Esophagus squamous epithelium (tissue), 4 donors: ENCODE results near the gene RPL12.

ENCODE experiments used
- CTCF ChIP-seq, 6 experiments: fragments of 450-650 bp in 4 of 6; fragments of 200-600 bp in 2 of 6; sonication (generic) in 2 of 6; IDR thresholded peaks; one replicate each; pipeline ENCODE4 v1.5.1; 2016 to 2019; ENCODE audit warnings: antibody characterized with exemption in 6 of 6, mild to moderate bottlenecking in 4 of 6, moderate library complexity in 4 of 6
- POLR2A ChIP-seq, 4 donors: fragments of 450-650 bp; IDR thresholded peaks; one replicate each; pipeline ENCODE4 v1.6.1; 2017; ENCODE audit warnings: antibody characterized with exemption in 4 of 4, mild to moderate bottlenecking in 4 of 4, moderate library complexity in 3 of 4

GRCh38 chr9:127426756-127427155 lies 24.4 kb downstream of the RPL12 start:
- no peak for TF ChIP-seq CTCF (IDR thresholded peaks at IDR 0.05)
- TF ChIP-seq POLR2A (IDR thresholded peaks at IDR 0.05) = no peak
